Fibroblast of lung (primary cell): ENCODE data around the gene PRELID2. TPM values are rescaled to one million over a fixed set of nuclear protein-coding genes. Genes with fewer than 3 reads are reported as not detected.
"Not testable (repeated sequence)": the region's sequence is repeated elsewhere in the genome, so short reads cannot be mapped to it uniquely, and the experiment has no call there.

Experiments used
- DNase-seq, 2 donors: peaks; one replicate each; pipeline versions ENCODE4 v3.0.0 to v3.0.0-alpha.2; 2010; ENCODE audit warnings: low read depth in 2 of 2
- H2AFZ ChIP-seq: 2 replicates; pipeline ENCODE4 v1.5.1; 2012; ENCODE audit warnings: low read length, control low read depth, inconsistent platforms
- H3K27ac ChIP-seq: 2 replicates; pipeline ENCODE4 v1.5.1; 2011; ENCODE audit warnings: low read length, control low read depth; ENCODE audit not compliant: insufficient read depth
- H3K27me3 ChIP-seq: 2 replicates; pipeline ENCODE4 v1.5.1; 2011; ENCODE audit warnings: mild to moderate bottlenecking, low read length; ENCODE audit not compliant: control insufficient read depth, insufficient read depth
- H3K36me3 ChIP-seq: 2 replicates; pipeline ENCODE4 v1.5.1; 2011; ENCODE audit warnings: low read length; ENCODE audit not compliant: control insufficient read depth, insufficient read depth
- H3K4me1 ChIP-seq: 2 replicates; pipeline ENCODE4 v1.5.1; 2011; ENCODE audit warnings: low read length; ENCODE audit not compliant: control insufficient read depth, insufficient read depth; ENCODE audit errors: extremely low read depth
- H3K4me2 ChIP-seq: 2 replicates; pipeline ENCODE4 v1.5.1; 2011; ENCODE audit warnings: low read length, control low read depth; ENCODE audit not compliant: insufficient read depth; ENCODE audit errors: extremely low read depth
- H3K4me3 ChIP-seq, 4 experiments: fragments of 200-600 bp in 1 of 4; sonication (generic) in 1 of 4; replicated peaks in 1 of 4; 2 replicates each; pipeline ENCODE4 v1.5.1; 2011 to 2016; ENCODE audit warnings: low read length in 4 of 4, low read depth in 3 of 4, mild to moderate bottlenecking in 3 of 4, control low read depth in 2 of 4, inconsistent platforms in 1 of 4, mixed read lengths in 1 of 4; ENCODE audit not compliant: insufficient read depth in 1 of 4; ENCODE audit errors: control extremely low read depth in 1 of 4
- H3K79me2 ChIP-seq: 2 replicates; pipeline ENCODE4 v1.5.1; 2012; ENCODE audit warnings: mild to moderate bottlenecking, low read length, inconsistent platforms; ENCODE audit not compliant: control insufficient read depth, insufficient read depth
- H3K9ac ChIP-seq: 2 replicates; pipeline ENCODE4 v1.5.1; 2011; ENCODE audit warnings: mild to moderate bottlenecking, low read length, control low read depth; ENCODE audit not compliant: insufficient read depth
- H3K9me3 ChIP-seq: 2 replicates; pipeline ENCODE4 v1.5.1; 2012; ENCODE audit warnings: low read depth, low read length; ENCODE audit not compliant: control insufficient read depth, insufficient read depth
- H4K20me1 ChIP-seq: 2 replicates; pipeline ENCODE4 v1.5.1; 2011; ENCODE audit warnings: low read length; ENCODE audit not compliant: control insufficient read depth, insufficient read depth; ENCODE audit errors: extremely low read depth
- EZH2 ChIP-seq: IDR thresholded peaks from 2 replicates; pipeline ENCODE4 v1.5.1; 2012; ENCODE audit warnings: low read length, control low read depth, mild to moderate bottlenecking; ENCODE audit errors: missing control alignments
- polyA plus RNA-seq, 2 donors: library from polyadenylated mRNA; depleted of rRNA in 1 of 2; stranded (reverse) in 1 of 2; unstranded in 1 of 2; fragments of >200 nt; gene quantifications; 2 replicates each; pipeline ENCODE4 v1.2.1, GENCODE V29; 2011 to 2012; ENCODE audit warnings: missing spikeins in 1 of 2
- total RNA-seq: library from RNA; depleted of rRNA; stranded (reverse); fragments of >200 nt; gene quantifications from 2 replicates; pipeline ENCODE4 v1.2.1, GENCODE V29; 2014
- TF ChIP-seq, protein P1 (sequence below), 2 donors: IDR thresholded peaks in 1 of 2; conservative IDR thresholded peaks in 1 of 2; 1 replicate in 1 of 2; 2 replicates in 1 of 2; pipeline ENCODE4 v1.5.1; 2011 to 2012; ENCODE audit warnings: low read length in 2 of 2, control low read depth in 1 of 2, inconsistent platforms in 1 of 2, low read depth in 1 of 2, mild to moderate bottlenecking in 1 of 2

The PRELID2 gene
- total and polyA plus RNA-seq, 2 donors (not counting 1 experiment from before 2014, with no cell fraction given), result 6.1 to 27.9 TPM

DNA sequence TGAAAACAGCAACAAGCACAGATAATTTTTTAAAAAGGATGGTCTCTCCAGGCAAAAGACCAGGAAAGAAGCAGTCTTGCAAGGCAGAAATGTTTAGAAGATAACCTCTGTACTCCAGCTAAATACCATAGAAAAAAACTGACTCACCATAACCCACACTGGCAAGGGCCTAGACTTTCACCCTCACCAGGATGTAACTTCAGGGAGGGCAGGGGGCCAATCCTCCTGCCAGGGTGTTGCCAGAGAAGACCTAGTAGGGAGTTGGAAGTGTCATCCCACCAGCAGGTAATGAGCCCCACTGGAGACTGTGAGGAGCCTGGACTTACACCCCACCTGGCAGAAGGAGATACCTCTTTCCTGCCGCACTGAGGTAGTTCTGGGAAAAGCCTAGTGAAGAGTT is 97.6 kb downstream of the PRELID2 start:
- Histone ChIP-seq H3K4me1 (no peaks in the 10 kb centered on the region), H2AFZ (no peak overlapping the region), H3K79me2 (no peaks in the 10 kb centered on the region), H3K9ac (no peak overlapping the region), H3K4me3 (no peak overlapping the region), H3K27ac (no peak overlapping the region), H4K20me1 (no peaks in the 10 kb centered on the region), H3K4me2 (no peak overlapping the region), H3K36me3 (no peaks in the 10 kb centered on the region), H3K27me3 (no peaks in the 10 kb centered on the region), H3K9me3 (no peaks in the 10 kb centered on the region)
- no peak for TF ChIP-seq EZH2
- TF ChIP-seq, protein P1, sequence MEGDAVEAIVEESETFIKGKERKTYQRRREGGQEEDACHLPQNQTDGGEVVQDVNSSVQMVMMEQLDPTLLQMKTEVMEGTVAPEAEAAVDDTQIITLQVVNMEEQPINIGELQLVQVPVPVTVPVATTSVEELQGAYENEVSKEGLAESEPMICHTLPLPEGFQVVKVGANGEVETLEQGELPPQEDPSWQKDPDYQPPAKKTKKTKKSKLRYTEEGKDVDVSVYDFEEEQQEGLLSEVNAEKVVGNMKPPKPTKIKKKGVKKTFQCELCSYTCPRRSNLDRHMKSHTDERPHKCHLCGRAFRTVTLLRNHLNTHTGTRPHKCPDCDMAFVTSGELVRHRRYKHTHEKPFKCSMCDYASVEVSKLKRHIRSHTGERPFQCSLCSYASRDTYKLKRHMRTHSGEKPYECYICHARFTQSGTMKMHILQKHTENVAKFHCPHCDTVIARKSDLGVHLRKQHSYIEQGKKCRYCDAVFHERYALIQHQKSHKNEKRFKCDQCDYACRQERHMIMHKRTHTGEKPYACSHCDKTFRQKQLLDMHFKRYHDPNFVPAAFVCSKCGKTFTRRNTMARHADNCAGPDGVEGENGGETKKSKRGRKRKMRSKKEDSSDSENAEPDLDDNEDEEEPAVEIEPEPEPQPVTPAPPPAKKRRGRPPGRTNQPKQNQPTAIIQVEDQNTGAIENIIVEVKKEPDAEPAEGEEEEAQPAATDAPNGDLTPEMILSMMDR (conservative IDR thresholded peaks at IDR 0.05 in 1 of 2, IDR thresholded peaks at IDR 0.05 in 1 of 2; ENCODE audit: low read depth in 1 of 2, low read length in 2 of 2), result no peak
- DNase-seq, result no peak

DNA sequence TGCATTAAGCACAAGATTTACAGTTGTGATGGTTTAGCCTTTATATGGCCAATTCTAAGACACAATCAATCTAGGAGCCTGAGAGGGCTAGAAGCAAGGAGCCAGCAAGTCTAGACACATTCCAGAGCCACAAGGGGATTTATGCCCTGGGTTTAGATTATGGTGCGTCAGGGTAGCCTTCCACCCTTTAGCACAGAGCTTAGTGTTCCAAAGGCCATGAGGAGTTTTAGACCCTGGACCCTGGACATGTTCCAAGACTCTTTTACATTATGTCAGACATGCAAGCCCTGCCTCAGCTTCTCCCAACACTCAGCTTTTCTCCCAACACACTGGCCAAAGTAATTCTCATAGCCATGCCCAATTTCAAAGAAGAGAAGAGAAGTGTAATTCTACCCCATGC is 105.2 kb downstream of the PRELID2 start:
- H3K4me3 ChIP-seq, H3K4me1 ChIP-seq, H3K79me2 ChIP-seq: not testable (repeated sequence)

DNA sequence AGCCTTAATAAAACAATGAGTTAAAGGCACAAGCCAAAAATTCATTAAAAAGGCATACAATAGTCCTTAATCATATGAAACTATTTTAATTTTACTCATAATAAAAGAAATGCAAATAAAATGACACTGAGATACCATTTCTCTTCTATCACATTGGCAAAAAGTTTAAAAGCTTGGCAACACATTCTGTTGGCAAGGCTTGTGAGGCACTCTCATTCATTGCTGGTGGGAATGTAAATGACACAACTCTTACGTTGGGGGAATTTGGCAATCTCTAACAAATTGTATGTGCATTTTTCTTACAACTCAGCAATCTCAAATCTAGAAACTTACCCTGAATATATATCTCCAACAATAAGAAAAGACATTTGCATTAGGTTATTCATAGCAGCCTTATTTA is 111.6 kb downstream of the PRELID2 start:
- H3K4me2 ChIP-seq, result no peak overlapping the region
- no peak overlapping the region for H3K9ac ChIP-seq
- H4K20me1 ChIP-seq, result no peaks in the 10 kb centered on the region
- no peak overlapping the region for H2AFZ ChIP-seq
- H3K79me2 ChIP-seq, result no peaks in the 10 kb centered on the region
- no peak overlapping the region for H3K4me3 ChIP-seq
- H3K36me3 ChIP-seq, result no peaks in the 10 kb centered on the region
- TF ChIP-seq, protein P1 (conservative IDR thresholded peaks at IDR 0.05 in 1 of 2, IDR thresholded peaks at IDR 0.05 in 1 of 2; ENCODE audit: low read depth in 1 of 2, low read length in 2 of 2), result no peak
- no peak for TF ChIP-seq EZH2
- no peaks in the 10 kb centered on the region for H3K27me3 ChIP-seq
- H3K4me1 ChIP-seq, result no peaks in the 10 kb centered on the region
- H3K27ac ChIP-seq, result no peak overlapping the region
- DNase-seq, result peak in 1 of 2 donors; percentile 12
- no peaks in the 10 kb centered on the region for H3K9me3 ChIP-seq

More for the DNA sequence above, 105.2 kb downstream of the PRELID2 start:
- not testable (repeated sequence) for DNase-seq, H4K20me1 ChIP-seq, H3K9me3 ChIP-seq, H3K27ac ChIP-seq, H2AFZ ChIP-seq, H3K9ac ChIP-seq, H3K36me3 ChIP-seq, H3K4me2 ChIP-seq, H3K27me3 ChIP-seq
